HCT116 (cell line): Measurements from ENCODE around the gene CNTN2. TPM values are rescaled to one million over a fixed set of nuclear protein-coding genes. Genes with fewer than 3 reads are reported as not detected.

Experiments
- ATAC-seq: fragments of 200-7000 bp; cut with Tn5 transposase; 2 replicates; pipeline ENCODE4 v1.9.1; 2020; ENCODE audit warnings: mild to moderate bottlenecking, moderate library complexity
- BruUV-seq: library from RNA; stranded (reverse); fragments of 400-500 nt; replicated peaks from 2 replicates; lab custom pipeline; 2021; lab: Mats Ljungman, UMichigan
- CTCF ChIA-PET: fragments of 300-600 bp; sonication (Branson Sonifier 250); formaldehyde crosslinking; loops from one replicate; lab custom pipeline; 2021; ENCODE audit warnings: antibody characterized with exemption; lab: Charles Lee
- POLR2A ChIA-PET: fragments of 300-600, 350-600 bp; sonication (Branson Sonifier 250); formaldehyde crosslinking; loops from one replicate; lab custom pipeline; 2021; ENCODE audit warnings: antibody characterized with exemption; lab: Charles Lee
- RAD21 ChIA-PET, 2 experiments: fragments of 300-600 bp; sonication (Branson Sonifier 250); formaldehyde crosslinking; loops; one replicate each; lab custom pipeline; 2023; ENCODE audit warnings: low total read pairs in 2 of 2; ENCODE audit not compliant: uncharacterized antibody in 2 of 2, unreplicated experiment in 2 of 2, low non-redundant PET in 1 of 2; lab: Charles Lee
- DNase-seq: peaks from one replicate; pipeline ENCODE4 v3.0.0-alpha.2; 2010; ENCODE audit warnings: low read depth, low spot score
- H2AFZ ChIP-seq: fragments of 200-600 bp; shearing (Covaris generic), sonication (generic); 2 replicates; pipeline ENCODE4 v1.6.1; 2017; ENCODE audit warnings: low read depth, mixed run types, mixed read lengths, antibody characterized with exemption, low read length; ENCODE audit not compliant: poor library complexity, severe bottlenecking
- H3K27ac ChIP-seq: 2 replicates; pipeline ENCODE4 v1.5.1; 2012; ENCODE audit warnings: low read depth, low read length
- H3K27me3 ChIP-seq: fragments of 200-600 bp; sonication (generic); 2 replicates; pipeline ENCODE4 v1.6.1; 2016; ENCODE audit warnings: mixed run types, low read length, mixed read lengths; ENCODE audit not compliant: insufficient read depth
- H3K36me3 ChIP-seq, 2 experiments: fragments of 200-500 bp in 1 of 2; fragments of 200-600 bp in 1 of 2; sonication (Bioruptor generic) in 1 of 2; sonication (generic) in 1 of 2; 2 replicates each; pipeline versions ENCODE4 v1.5.1 to v1.6.1; 2014 to 2016; ENCODE audit warnings: low read length in 2 of 2, inconsistent platforms in 1 of 2, mixed read lengths in 1 of 2, mixed run types in 1 of 2; ENCODE audit not compliant: insufficient read depth in 2 of 2, control insufficient read depth in 1 of 2
- H3K4me1 ChIP-seq, 2 experiments: fragments of 200-600 bp in 1 of 2; sonication (generic) in 1 of 2; 2 replicates each; pipeline versions ENCODE4 v1.5.1 to v1.6.1; 2012 to 2017; ENCODE audit warnings: low read length in 2 of 2, inconsistent platforms in 1 of 2, mild to moderate bottlenecking in 1 of 2, mixed read lengths in 1 of 2, mixed run types in 1 of 2, moderate library complexity in 1 of 2; ENCODE audit not compliant: insufficient read depth in 2 of 2, control insufficient read depth in 1 of 2
- H3K4me2 ChIP-seq: fragments of 200-600 bp; sonication (generic); 2 replicates; pipeline ENCODE4 v1.6.1; 2017; ENCODE audit warnings: mixed run types, low read length, mixed read lengths
- H3K4me3 ChIP-seq, 2 experiments: fragments of 200-600 bp in 1 of 2; sonication (generic) in 1 of 2; replicated peaks in 1 of 2; 2 replicates each; pipeline ENCODE4 v1.5.1; 2011 to 2016; ENCODE audit warnings: low read length in 2 of 2, control low read depth in 1 of 2, low read depth in 1 of 2, mild to moderate bottlenecking in 1 of 2, mixed read lengths in 1 of 2, mixed run types in 1 of 2
- H3K79me2 ChIP-seq: fragments of 200-600 bp; sonication (generic); 2 replicates; pipeline ENCODE4 v1.6.1; 2017; ENCODE audit warnings: mild to moderate bottlenecking, mixed run types, low read length, moderate library complexity, mixed read lengths; ENCODE audit not compliant: insufficient read depth
- H3K9ac ChIP-seq: fragments of 200-600 bp; sonication (generic); 2 replicates; pipeline ENCODE4 v1.6.1; 2016; ENCODE audit warnings: low read length, mixed read lengths
- H3K9me2 ChIP-seq: fragments of 200-600 bp; sonication (generic), shearing (Covaris generic); 2 replicates; pipeline ENCODE4 v1.6.1; 2017; ENCODE audit warnings: mixed run types, mild to moderate bottlenecking, moderate library complexity; ENCODE audit not compliant: insufficient read depth
- H3K9me3 ChIP-seq, 2 experiments: fragments of 200-500 bp in 1 of 2; fragments of 200-600 bp in 1 of 2; sonication (Bioruptor generic) in 1 of 2; sonication (generic) in 1 of 2; 2 replicates each; pipeline ENCODE4 v1.6.1; 2014 to 2017; ENCODE audit warnings: low read length in 2 of 2, mixed read lengths in 2 of 2, inconsistent platforms in 1 of 2, low read depth in 1 of 2, mild to moderate bottlenecking in 1 of 2, mixed run types in 1 of 2, moderate library complexity in 1 of 2; ENCODE audit not compliant: control insufficient read depth in 1 of 2, insufficient read depth in 1 of 2
- H4K20me1 ChIP-seq: fragments of 200-600 bp; sonication (generic), shearing (Covaris generic); 2 replicates; pipeline ENCODE4 v1.6.1; 2017; ENCODE audit warnings: mixed run types, mild to moderate bottlenecking, moderate library complexity; ENCODE audit not compliant: insufficient read depth
- CEBPB ChIP-seq: IDR thresholded peaks from 2 replicates; pipeline ENCODE4 v1.6.1; 2012; ENCODE audit warnings: low read depth
- CTCF ChIP-seq, 3 experiments: fragments of 200-600 bp in 1 of 3; sonication (generic) in 1 of 3; IDR thresholded peaks in 2 of 3; conservative IDR thresholded peaks in 1 of 3; 2 replicates each; pipeline ENCODE4 v1.5.1; 2012 to 2017; ENCODE audit warnings: low read depth in 2 of 3, low read length in 2 of 3, antibody characterized with exemption in 1 of 3, borderline replicate concordance in 1 of 3, control low read depth in 1 of 3, mild to moderate bottlenecking in 1 of 3, mixed read lengths in 1 of 3, mixed run types in 1 of 3, moderate library complexity in 1 of 3; ENCODE audit not compliant: insufficient read depth in 1 of 3
- EGR1 ChIP-seq: IDR thresholded peaks from 2 replicates; pipeline ENCODE4 v1.6.1; 2012; ENCODE audit warnings: low read depth
- ELF1 ChIP-seq: IDR thresholded peaks from 2 replicates; pipeline ENCODE4 v1.6.1; 2012; ENCODE audit warnings: low read depth, borderline replicate concordance
- EZH2 ChIP-seq: fragments of 200-600 bp; sonication (generic); IDR thresholded peaks from 2 replicates; pipeline ENCODE4 v1.6.1; 2017; ENCODE audit warnings: antibody characterized with exemption, mixed run types
- POLR2AphosphoS5 ChIP-seq: IDR thresholded peaks from 2 replicates; pipeline ENCODE4 v1.6.1; 2011; ENCODE audit warnings: mild to moderate bottlenecking, low read depth, low read length, moderate library complexity
- RAD21 ChIP-seq: IDR thresholded peaks from 2 replicates; pipeline ENCODE4 v1.6.1; 2012; ENCODE audit warnings: low read depth, mild to moderate bottlenecking
- REST ChIP-seq: IDR thresholded peaks from 2 replicates; pipeline ENCODE4 v1.6.1; 2012; ENCODE audit warnings: low read depth
- SIN3A ChIP-seq: IDR thresholded peaks from 2 replicates; pipeline ENCODE4 v1.6.1; 2012; ENCODE audit warnings: low read depth
- SRF ChIP-seq: IDR thresholded peaks from 2 replicates; pipeline ENCODE4 v1.6.1; 2012; ENCODE audit warnings: low read depth
- intact Hi-C: fragments of 100-400 bp; cut with micrococcal nuclease; formaldehyde crosslinking; loops from 2 replicates; pipeline ENCODE4 v1.10.0; 2022
- total RNA-seq: library from RNA; stranded (reverse); gene quantifications from one replicate; pipeline ENCODE4 v1.2.1, GENCODE V29; 2021; ENCODE audit not compliant: unreplicated experiment

CNTN2 gene
- total RNA-seq, 1 experiment from 2014 or later: 0.15 TPM

DNA sequence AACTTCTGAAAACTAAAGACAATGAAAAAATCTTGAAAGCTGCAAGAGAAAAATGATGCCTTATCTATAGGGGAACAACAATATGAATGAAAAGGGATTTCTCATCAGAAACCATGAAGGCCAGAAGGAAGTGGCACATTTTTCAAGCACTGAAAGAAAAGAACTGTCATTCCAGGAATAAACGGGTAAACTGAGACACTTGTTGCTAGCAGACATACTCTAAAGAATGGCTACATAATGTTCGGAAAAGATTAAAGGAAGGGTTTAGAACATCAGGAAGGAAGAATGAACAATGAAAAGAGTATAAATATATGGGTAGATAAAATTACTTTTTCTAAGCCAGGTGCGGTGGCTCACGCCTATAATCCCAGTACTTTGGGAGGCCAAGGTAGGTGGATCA is 64.3 kb downstream of the CNTN2 start:
- DNase-seq: no peak
- no TSS peak for BruUV-seq
- TF ChIP-seq POLR2AphosphoS5: no peak
- no peak for TF ChIP-seq EZH2
- TF ChIP-seq REST: no peak
- TF ChIP-seq EGR1: no peak
- no peak for TF ChIP-seq RAD21
- TF ChIP-seq CEBPB: no peak
- TF ChIP-seq SIN3A: no peak
- TF ChIP-seq SRF: no peak
- no peak for TF ChIP-seq CTCF (IDR thresholded peaks at IDR 0.05 in 2 of 3, conservative IDR thresholded peaks at IDR 0.05 in 1 of 3; ENCODE audit: borderline replicate concordance in 1 of 3, insufficient read depth in 1 of 3, low read depth in 2 of 3, low read length in 2 of 3)
- TF ChIP-seq ELF1: no peak

More for the DNA sequence above, 64.3 kb downstream of the CNTN2 start:
- no peaks in the 10 kb centered on the region for H4K20me1 ChIP-seq
- ChIA-PET POLR2A (interaction anchor here (0.6 kb wide), 1 partner anchor 44 kb away, joined by 3 read pairs; no protein-coding TSS in a partner anchor), CTCF (no interaction called here), RAD21 (no interaction called here)
- no peak overlapping the region for H3K27ac ChIP-seq
- H3K4me3 ChIP-seq: no peak overlapping the region
- H3K9ac ChIP-seq: no peak overlapping the region
- no peak overlapping the region for H2AFZ ChIP-seq
- H3K9me3 ChIP-seq: no peaks in the 10 kb centered on the region
- H3K79me2 ChIP-seq: peaks cover 44% of the 10 kb centered on the region
- H3K4me2 ChIP-seq: no peak overlapping the region
- no peaks in the 10 kb centered on the region for H3K4me1 ChIP-seq
- no peak for ATAC-seq
- intact Hi-C loops: no loop called here
- no peaks in the 10 kb centered on the region for H3K9me2 ChIP-seq
- H3K36me3 ChIP-seq: peaks cover 22 to 37% of the 10 kb centered on the region in 2 experiments; a peak in 3 of 4 replicates
- no peaks in the 10 kb centered on the region for H3K27me3 ChIP-seq
